OCI-LY7 (cell line): Measurements from ENCODE around the gene DGKZ.

ENCODE experiments used
- EZH2phosphoT487 ChIP-seq: fragments of 200-600 bp; sonication (generic); IDR thresholded peaks from 2 replicates; pipeline ENCODE4 v1.6.1; 2018; ENCODE audit warnings: low read depth, borderline replicate concordance, mild to moderate bottlenecking, mixed run types, antibody characterized with exemption, low read length, moderate library complexity, mixed read lengths
- TF ChIP-seq, protein P1 (sequence below): fragments of 200-600 bp; sonication (generic); conservative IDR thresholded peaks from 2 replicates; pipeline ENCODE4 v1.5.1; 2014; ENCODE audit warnings: mild to moderate bottlenecking, antibody characterized with exemption, low read length, moderate library complexity, mixed read lengths

DNA sequence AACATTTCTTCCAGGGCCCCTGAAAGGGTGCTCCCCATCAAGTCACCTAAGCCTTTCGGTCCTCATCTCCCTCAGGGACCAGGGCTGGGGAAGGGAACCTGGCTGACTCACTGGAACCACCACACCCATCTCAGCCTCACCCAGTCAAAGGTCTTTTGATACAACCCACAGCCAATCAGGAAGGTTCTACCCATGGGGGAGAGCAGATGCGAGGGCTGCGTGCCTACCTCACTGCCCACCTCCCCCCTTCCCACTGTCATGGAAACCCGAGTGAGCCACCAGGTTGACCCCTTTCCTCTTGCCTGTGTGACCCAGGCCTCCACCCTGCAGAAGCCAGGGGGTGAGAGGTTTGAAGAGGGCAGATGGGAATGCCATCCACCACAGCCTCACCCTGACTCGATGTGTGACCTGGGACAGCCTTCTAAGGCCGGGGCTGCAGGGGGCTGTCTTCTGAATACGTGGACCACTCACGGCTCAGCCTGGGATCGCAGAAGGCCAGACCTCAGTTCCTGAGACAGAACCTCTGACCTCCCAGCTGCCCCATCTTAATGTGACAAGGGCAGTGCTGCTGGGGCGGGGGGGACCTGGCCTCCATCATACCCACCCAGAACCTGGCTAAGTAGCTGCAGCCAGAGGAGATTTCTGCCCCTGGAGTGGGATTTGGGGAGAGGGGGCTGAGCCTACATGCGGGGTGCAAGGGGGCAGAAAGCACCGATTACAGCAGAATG, 36.9 kb downstream of the DGKZ start:
- TF ChIP-seq, protein P1, sequence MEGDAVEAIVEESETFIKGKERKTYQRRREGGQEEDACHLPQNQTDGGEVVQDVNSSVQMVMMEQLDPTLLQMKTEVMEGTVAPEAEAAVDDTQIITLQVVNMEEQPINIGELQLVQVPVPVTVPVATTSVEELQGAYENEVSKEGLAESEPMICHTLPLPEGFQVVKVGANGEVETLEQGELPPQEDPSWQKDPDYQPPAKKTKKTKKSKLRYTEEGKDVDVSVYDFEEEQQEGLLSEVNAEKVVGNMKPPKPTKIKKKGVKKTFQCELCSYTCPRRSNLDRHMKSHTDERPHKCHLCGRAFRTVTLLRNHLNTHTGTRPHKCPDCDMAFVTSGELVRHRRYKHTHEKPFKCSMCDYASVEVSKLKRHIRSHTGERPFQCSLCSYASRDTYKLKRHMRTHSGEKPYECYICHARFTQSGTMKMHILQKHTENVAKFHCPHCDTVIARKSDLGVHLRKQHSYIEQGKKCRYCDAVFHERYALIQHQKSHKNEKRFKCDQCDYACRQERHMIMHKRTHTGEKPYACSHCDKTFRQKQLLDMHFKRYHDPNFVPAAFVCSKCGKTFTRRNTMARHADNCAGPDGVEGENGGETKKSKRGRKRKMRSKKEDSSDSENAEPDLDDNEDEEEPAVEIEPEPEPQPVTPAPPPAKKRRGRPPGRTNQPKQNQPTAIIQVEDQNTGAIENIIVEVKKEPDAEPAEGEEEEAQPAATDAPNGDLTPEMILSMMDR = no peak
- no peak for TF ChIP-seq EZH2phosphoT487
